HG02970 (cell line): Measurements from ENCODE around the gene SAXO2.
"Not testable (repeated sequence)": the region's sequence is repeated elsewhere in the genome, so short reads cannot be mapped to it uniquely, and the experiment has no call there.

Source experiments
- ATAC-seq: cut with Tn5 transposase; IDR thresholded peaks from one replicate; pipeline ENCODE4 v1.9.1; 2021; ENCODE audit warnings: mild to moderate bottlenecking, moderate library complexity, moderate number of reproducible peaks; ENCODE audit not compliant: unreplicated experiment, low FRiP score

The SAXO2 gene

DNA sequence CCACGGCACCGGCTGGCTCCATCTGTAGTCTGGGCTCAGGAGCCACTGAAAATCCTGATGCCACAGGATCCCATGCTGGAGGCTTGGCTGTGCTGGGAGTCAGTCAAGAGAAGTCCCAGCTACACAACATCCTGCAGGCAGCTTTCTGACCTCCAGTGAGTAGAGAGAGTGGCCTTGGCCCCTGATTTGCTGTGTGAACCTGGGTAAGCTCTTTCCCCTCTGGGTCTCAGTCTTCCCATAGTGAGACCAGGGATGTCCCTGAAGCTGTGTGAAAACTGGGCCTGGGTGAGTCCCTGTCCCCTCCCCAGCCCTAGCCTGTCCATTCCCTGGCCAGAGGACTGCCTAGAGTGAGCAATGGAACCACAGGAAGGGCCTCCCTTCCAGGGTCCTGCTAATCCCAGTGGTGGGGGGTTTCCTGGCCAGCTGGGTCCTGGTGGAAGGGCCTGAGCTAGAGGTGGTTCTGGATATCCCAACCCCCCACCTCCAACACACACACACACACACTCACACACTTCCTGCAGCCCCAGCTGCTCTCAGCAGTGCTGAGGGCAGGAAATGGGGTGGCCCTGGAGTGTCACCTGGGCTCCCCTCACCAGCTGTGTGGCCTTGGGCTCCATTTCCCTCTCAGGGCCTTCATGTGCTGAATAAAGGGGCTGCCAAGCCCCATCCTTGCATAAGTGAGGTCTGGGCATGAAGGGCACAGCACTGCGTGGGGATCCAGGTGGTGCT is 69.1 kb downstream of the SAXO2 start:
- ATAC-seq, result not testable (repeated sequence)

GRCh38 chr15:82332711-82333602 is 70.3 kb downstream of the SAXO2 start:
- ATAC-seq, result not testable (repeated sequence)

DNA sequence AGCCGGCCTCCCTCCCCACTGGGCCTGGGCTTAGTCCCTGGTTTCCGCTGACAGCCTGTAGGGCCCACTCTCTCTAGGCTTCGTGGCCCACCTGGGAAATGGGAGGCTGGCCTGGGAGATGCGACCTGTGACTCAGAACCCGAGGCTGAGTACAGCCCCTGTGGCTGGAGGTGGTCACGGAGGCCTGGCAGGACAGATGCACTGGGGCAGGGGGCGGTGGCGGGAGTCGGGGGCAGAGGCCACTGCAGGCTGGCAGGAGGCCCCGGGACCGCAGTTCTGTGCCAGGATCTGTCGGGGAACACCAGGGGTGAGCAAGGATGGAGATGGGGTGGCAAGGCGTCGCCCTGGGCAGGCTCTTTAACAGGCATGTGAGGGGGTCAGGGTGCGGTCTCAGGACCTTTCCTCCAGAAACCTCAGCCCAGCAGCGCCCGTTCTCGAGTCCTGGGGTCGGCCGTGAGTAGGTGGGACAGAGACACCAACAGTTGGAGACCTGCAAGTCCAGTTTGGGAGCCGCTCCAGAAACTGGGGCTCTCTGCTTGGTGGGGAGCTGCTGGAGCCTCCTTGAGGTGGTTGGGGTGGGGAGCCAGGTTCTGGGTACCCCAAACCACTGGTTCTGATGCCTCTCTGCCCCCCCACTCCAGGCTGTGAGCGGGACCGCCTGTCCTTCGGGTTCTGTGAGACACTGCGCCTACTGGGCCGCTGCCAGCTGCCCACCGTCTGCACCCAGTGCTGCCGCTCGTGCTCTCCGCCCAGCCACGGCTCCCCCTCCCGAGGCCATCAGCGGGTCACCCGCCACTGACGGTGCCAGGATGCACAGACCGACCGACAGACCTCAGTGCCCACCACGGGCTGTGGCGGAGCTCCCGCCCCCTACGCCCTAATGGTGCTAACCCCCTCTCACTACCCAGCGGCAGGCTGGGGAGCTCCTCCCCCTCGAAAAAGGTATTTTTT is 71.3 kb downstream of the SAXO2 start:
- ATAC-seq, result not testable (repeated sequence)
